OCI-LY7 (cell line): Measurements from ENCODE around the gene PPP1R10.

ENCODE experiments used
- EZH2phosphoT487 ChIP-seq: fragments of 200-600 bp; sonication (generic); IDR thresholded peaks from 2 replicates; pipeline ENCODE4 v1.6.1; 2018; ENCODE audit warnings: low read depth, borderline replicate concordance, mild to moderate bottlenecking, mixed run types, antibody characterized with exemption, low read length, moderate library complexity, mixed read lengths
- TF ChIP-seq, protein P1 (sequence below): fragments of 200-600 bp; sonication (generic); conservative IDR thresholded peaks from 2 replicates; pipeline ENCODE4 v1.5.1; 2014; ENCODE audit warnings: mild to moderate bottlenecking, antibody characterized with exemption, low read length, moderate library complexity, mixed read lengths

GRCh38 chr6:30565772-30566171, 51.3 kb downstream of the PPP1R10 start:
- TF ChIP-seq, protein P1, sequence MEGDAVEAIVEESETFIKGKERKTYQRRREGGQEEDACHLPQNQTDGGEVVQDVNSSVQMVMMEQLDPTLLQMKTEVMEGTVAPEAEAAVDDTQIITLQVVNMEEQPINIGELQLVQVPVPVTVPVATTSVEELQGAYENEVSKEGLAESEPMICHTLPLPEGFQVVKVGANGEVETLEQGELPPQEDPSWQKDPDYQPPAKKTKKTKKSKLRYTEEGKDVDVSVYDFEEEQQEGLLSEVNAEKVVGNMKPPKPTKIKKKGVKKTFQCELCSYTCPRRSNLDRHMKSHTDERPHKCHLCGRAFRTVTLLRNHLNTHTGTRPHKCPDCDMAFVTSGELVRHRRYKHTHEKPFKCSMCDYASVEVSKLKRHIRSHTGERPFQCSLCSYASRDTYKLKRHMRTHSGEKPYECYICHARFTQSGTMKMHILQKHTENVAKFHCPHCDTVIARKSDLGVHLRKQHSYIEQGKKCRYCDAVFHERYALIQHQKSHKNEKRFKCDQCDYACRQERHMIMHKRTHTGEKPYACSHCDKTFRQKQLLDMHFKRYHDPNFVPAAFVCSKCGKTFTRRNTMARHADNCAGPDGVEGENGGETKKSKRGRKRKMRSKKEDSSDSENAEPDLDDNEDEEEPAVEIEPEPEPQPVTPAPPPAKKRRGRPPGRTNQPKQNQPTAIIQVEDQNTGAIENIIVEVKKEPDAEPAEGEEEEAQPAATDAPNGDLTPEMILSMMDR = no peak
- no peak for TF ChIP-seq EZH2phosphoT487
